Calu3 (cell line): Measurements from ENCODE around the gene CSRP1. TPM values are rescaled to one million over a fixed set of nuclear protein-coding genes. Genes with fewer than 3 reads are reported as not detected.

Source experiments
- BruUV-seq: library from RNA; stranded (reverse); fragments of 400-500 nt; replicated peaks from 2 replicates; lab custom pipeline; 2021; lab: Mats Ljungman, UMichigan
- CTCF ChIA-PET: fragments of 300-600 bp; sonication (Branson Sonifier 250); formaldehyde crosslinking; loops from one replicate; lab custom pipeline; 2022; ENCODE audit warnings: antibody characterized with exemption; lab: Charles Lee
- DNase-seq: peaks from one replicate; pipeline ENCODE4 v3.0.0; 2022
- H3K27ac Mint-ChIP-seq: one replicate; pipeline ENCODE4 v1.8.0; 2022; ENCODE audit warnings: mixed read lengths; ENCODE audit not compliant: unreplicated experiment
- H3K27me3 Mint-ChIP-seq: one replicate; pipeline ENCODE4 v1.8.0; 2022; ENCODE audit warnings: mixed read lengths; ENCODE audit not compliant: unreplicated experiment
- H3K36me3 Mint-ChIP-seq: one replicate; pipeline ENCODE4 v1.8.0; 2022; ENCODE audit warnings: mild to moderate bottlenecking, moderate library complexity, mixed read lengths; ENCODE audit not compliant: insufficient read depth, unreplicated experiment
- H3K4me1 Mint-ChIP-seq: one replicate; pipeline ENCODE4 v1.8.0; 2022; ENCODE audit warnings: mild to moderate bottlenecking, low read depth, mixed read lengths; ENCODE audit not compliant: unreplicated experiment
- H3K4me3 Mint-ChIP-seq: one replicate; pipeline ENCODE4 v1.8.0; 2022; ENCODE audit warnings: mild to moderate bottlenecking, low read depth, moderate library complexity, mixed read lengths; ENCODE audit not compliant: unreplicated experiment
- H3K9me3 Mint-ChIP-seq: one replicate; pipeline ENCODE4 v1.8.0; 2022; ENCODE audit warnings: low read depth, mixed read lengths; ENCODE audit not compliant: unreplicated experiment
- intact Hi-C: fragments of 100-400 bp; cut with micrococcal nuclease; formaldehyde crosslinking; loops from one replicate; pipeline ENCODE4 v1.10.0; 2022; ENCODE audit not compliant: unreplicated experiment
- total RNA-seq: library from RNA; stranded (reverse); gene quantifications from 2 replicates; pipeline ENCODE4 v1.2.3, GENCODE V29; 2022
- TF ChIP-seq, protein P1 (sequence below): fragments of 200-600 bp; IDR thresholded peaks from one replicate; pipeline ENCODE4 v1.8.0; 2022; ENCODE audit warnings: antibody characterized with exemption; ENCODE audit not compliant: unreplicated experiment

CSRP1 gene
- total RNA-seq, 1 experiment from 2014 or later, result 69.9 TPM

DNA sequence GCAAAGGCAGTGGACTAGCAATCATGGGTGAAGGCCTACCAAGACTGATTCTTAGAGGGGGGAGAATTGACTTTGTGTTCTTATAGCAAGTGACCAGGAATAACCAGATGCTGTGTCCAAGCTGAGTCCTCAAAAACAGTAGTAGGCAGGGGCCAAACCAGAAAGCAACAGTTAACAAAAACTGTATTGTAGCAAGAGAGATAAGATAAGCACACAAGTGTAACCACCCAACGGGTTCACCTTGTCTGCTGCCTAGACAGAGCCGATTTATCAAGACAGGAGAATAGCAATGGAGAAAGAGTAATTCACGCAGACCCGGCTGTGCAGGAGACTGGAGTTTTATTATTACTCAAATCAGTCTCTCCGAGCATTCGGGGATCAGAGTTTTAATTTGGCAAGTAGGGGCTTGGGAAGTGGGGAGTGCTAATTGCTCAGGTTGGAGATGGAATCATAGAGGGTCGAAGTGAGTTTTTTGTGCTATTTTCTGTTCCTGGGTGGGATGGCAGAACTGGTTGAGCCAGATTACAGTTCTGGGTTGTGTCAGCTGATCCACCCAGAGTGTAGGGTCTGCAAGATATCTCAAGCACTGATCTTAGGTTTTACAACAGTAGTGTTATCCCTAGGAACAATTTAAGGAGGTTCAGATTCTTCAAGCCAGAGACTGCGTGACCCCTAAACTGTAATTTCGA lies 8.3 kb upstream of the CSRP1 start:
- Mint-ChIP-seq H3K4me1 (peaks cover 53% of the 10 kb centered on the region), H3K27ac (peak overlapping the region; percentile 45), H3K36me3 (peaks cover 10% of the 10 kb centered on the region), H3K4me3 (peak overlapping the region; percentile 42), H3K9me3 (no peaks in the 10 kb centered on the region), H3K27me3 (no peaks in the 10 kb centered on the region)
- DNase-seq, result no peak
- intact Hi-C loops, result no loop called here
- TF ChIP-seq, protein P1, sequence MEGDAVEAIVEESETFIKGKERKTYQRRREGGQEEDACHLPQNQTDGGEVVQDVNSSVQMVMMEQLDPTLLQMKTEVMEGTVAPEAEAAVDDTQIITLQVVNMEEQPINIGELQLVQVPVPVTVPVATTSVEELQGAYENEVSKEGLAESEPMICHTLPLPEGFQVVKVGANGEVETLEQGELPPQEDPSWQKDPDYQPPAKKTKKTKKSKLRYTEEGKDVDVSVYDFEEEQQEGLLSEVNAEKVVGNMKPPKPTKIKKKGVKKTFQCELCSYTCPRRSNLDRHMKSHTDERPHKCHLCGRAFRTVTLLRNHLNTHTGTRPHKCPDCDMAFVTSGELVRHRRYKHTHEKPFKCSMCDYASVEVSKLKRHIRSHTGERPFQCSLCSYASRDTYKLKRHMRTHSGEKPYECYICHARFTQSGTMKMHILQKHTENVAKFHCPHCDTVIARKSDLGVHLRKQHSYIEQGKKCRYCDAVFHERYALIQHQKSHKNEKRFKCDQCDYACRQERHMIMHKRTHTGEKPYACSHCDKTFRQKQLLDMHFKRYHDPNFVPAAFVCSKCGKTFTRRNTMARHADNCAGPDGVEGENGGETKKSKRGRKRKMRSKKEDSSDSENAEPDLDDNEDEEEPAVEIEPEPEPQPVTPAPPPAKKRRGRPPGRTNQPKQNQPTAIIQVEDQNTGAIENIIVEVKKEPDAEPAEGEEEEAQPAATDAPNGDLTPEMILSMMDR, result no peak
- CTCF ChIA-PET, result interaction anchor here (0.5 to 7.0 kb wide), 7 partner anchors 12 to 896 kb away, joined by 3 to 172 read pairs (median 4); no protein-coding TSS in a partner anchor
- BruUV-seq, result no TSS peak

- peaks cover 53% of the 10 kb centered on the region for H3K4me1 Mint-ChIP-seq
- no peak for DNase-seq
- peaks cover 10% of the 10 kb centered on the region for H3K36me3 Mint-ChIP-seq
- TF ChIP-seq, protein P1, result no peak
- H3K4me3 Mint-ChIP-seq, result no peak overlapping the region
- no peak overlapping the region for H3K27ac Mint-ChIP-seq
- H3K27me3 Mint-ChIP-seq, result no peaks in the 10 kb centered on the region
- H3K9me3 Mint-ChIP-seq, result no peaks in the 10 kb centered on the region
- intact Hi-C loops, result no loop called here
- CTCF ChIA-PET, result interaction anchor here (0.8 to 7.0 kb wide), 3 partner anchors 33 to 66 kb away, joined by 3 to 172 read pairs (median 4); no protein-coding TSS in a partner anchor
- no TSS peak for BruUV-seq
Measured at GRCh38 chr1:201514466-201514865, 7.5 kb upstream of the CSRP1 start.

- Mint-ChIP-seq H3K4me3 (no peak overlapping the region), H3K27me3 (no peaks in the 10 kb centered on the region), H3K27ac (no peak overlapping the region), H3K36me3 (peaks cover 10% of the 10 kb centered on the region), H3K9me3 (no peaks in the 10 kb centered on the region), H3K4me1 (peaks cover 53% of the 10 kb centered on the region)
- intact Hi-C loops, result loop anchor here (1.0 kb wide), 2 partner anchors 31 to 65 kb away; no protein-coding TSS in a partner anchor
- no TSS peak for BruUV-seq
- CTCF ChIA-PET, result interaction anchor here (0.6 to 7.0 kb wide), 19 partner anchors 11 to 364 kb away, joined by 3 to 172 read pairs (median 5); partner anchors contain the start of gene PHLDA3
- no peak for DNase-seq
- TF ChIP-seq, protein P1, result no peak
Measured at GRCh38 chr1:201513498-201514243, 6.7 kb upstream of the CSRP1 start.

GRCh38 chr1:201511941-201512539 lies 5.1 kb upstream of the CSRP1 start:
- intact Hi-C loops, result no loop called here
- Mint-ChIP-seq H3K27ac (no peak overlapping the region), H3K9me3 (no peaks in the 10 kb centered on the region), H3K27me3 (no peaks in the 10 kb centered on the region), H3K4me3 (no peak overlapping the region), H3K4me1 (peaks cover 46% of the 10 kb centered on the region), H3K36me3 (peaks cover 8% of the 10 kb centered on the region)
- CTCF ChIA-PET, result interaction anchor here (0.7 to 7.0 kb wide), 16 partner anchors 10 to 281 kb away, joined by 4 to 172 read pairs (median 6); partner anchors contain the start of gene NAV1
- TF ChIP-seq, protein P1, result no peak
- no TSS peak for BruUV-seq
- DNase-seq, result no peak
